ENCODE measurements around the gene CSRNP3.

- TF ChIP-seq SUZ12 (IDR thresholded peaks at IDR 0.05; ENCODE audit: extremely low read depth, insufficient read depth, insufficient read length), result no peak
- no peak for TF ChIP-seq ZNF274 (IDR thresholded peaks at IDR 0.05; ENCODE audit: low read depth, low read length)
- no peak for TF ChIP-seq YY1 (IDR thresholded peaks at IDR 0.05; ENCODE audit: insufficient read depth, insufficient read length)
Observed at GRCh38 chr2:165682546-165682945, 213.0 kb downstream of the CSRNP3 start.

Data from NT2/D1 (cell line).